22Rv1 (cell line): Measurements from ENCODE around the gene BPIFB2.

ENCODE experiments used
- CTCF ChIP-seq: fragments of 450-650 bp; IDR thresholded peaks from 2 replicates; pipeline ENCODE4 v1.5.1; 2017; ENCODE audit warnings: mild to moderate bottlenecking
- ZFX ChIP-seq: fragments of 450-650 bp; IDR thresholded peaks from 2 replicates; pipeline ENCODE4 v1.6.1; 2017; ENCODE audit warnings: antibody characterized with exemption, borderline replicate concordance

DNA sequence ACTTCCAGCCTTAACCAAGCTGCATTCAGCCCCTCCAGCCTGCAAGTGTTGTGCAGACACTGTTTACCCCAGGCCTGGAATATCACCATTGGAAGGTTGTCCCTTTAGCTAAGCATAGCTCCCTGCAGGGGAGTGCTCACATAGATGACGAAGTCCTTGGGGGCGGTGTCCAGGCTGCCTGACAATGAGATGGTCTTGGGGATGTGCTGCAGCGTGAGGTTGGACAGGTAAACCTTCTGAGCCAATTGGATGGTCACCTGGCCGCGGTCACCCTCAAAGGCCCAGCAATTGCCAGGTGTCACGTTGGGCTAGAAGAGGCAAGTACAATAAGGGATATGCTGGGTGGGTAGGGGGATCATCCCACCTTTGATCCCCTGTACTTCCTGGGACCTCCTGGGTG lies 21.9 kb upstream of the BPIFB2 start:
- TF ChIP-seq CTCF (no peak), ZFX (no peak)
